Natural killer cell (primary cell): ENCODE measurements around the gene EMILIN3. TPM values are rescaled to one million over a fixed set of nuclear protein-coding genes. Genes with fewer than 3 reads are reported as not detected.
A peak's percentile ranks its signal among the peaks of the same experiment; 100 is the strongest.

Experiments used
- ATAC-seq, 3 donors: fragments of 150-1000 bp in 2 of 3; fragments of 200-7000 bp in 1 of 3; cut with Tn5 transposase; 1 replicate in 1 of 3; 2 replicates in 2 of 3; pipeline ENCODE4 v1.10.0; 2021; ENCODE audit warnings: mild to moderate bottlenecking in 2 of 3, moderate library complexity in 2 of 3
- DNase-seq, 2 donors: peaks; one replicate each; pipeline versions ENCODE4 v3.0.0 to v3.0.0-alpha.2; 2013 to 2021; ENCODE audit warnings: mixed read lengths in 1 of 2
- H3K27ac ChIP-seq: one replicate; pipeline ENCODE4 v1.5.1; 2013; ENCODE audit warnings: mild to moderate bottlenecking, low read length
- H3K27me3 ChIP-seq: one replicate; pipeline ENCODE4 v1.6.1; 2013; ENCODE audit warnings: low read length; ENCODE audit not compliant: control insufficient read depth, insufficient read depth
- H3K36me3 ChIP-seq: one replicate; pipeline ENCODE4 v1.6.1; 2013; ENCODE audit warnings: low read length; ENCODE audit not compliant: control insufficient read depth, insufficient read depth
- H3K4me1 ChIP-seq: one replicate; pipeline ENCODE4 v1.6.1; 2013; ENCODE audit warnings: low read length; ENCODE audit not compliant: control insufficient read depth, insufficient read depth
- H3K4me3 ChIP-seq: one replicate; pipeline ENCODE4 v1.5.1; 2013; ENCODE audit warnings: low read length
- H3K9me3 ChIP-seq: one replicate; pipeline ENCODE4 v1.6.1; 2013; ENCODE audit warnings: low read length; ENCODE audit not compliant: control insufficient read depth, insufficient read depth
- H3K27ac Mint-ChIP-seq, 2 donors: one replicate each; pipeline ENCODE4 v1.8.0; 2022; ENCODE audit warnings: mild to moderate bottlenecking in 2 of 2, mixed read lengths in 2 of 2, moderate library complexity in 1 of 2
- H3K27me3 Mint-ChIP-seq, 2 donors: one replicate each; pipeline ENCODE4 v1.8.0; 2022; ENCODE audit warnings: low read depth in 2 of 2, mixed read lengths in 2 of 2
- H3K36me3 Mint-ChIP-seq: one replicate; pipeline ENCODE4 v1.8.0; 2022; ENCODE audit warnings: mixed read lengths
- H3K4me1 Mint-ChIP-seq, 2 donors: one replicate each; pipeline ENCODE4 v1.8.0; 2022; ENCODE audit warnings: mixed read lengths in 2 of 2
- H3K4me3 Mint-ChIP-seq: one replicate; pipeline ENCODE4 v1.8.0; 2022; ENCODE audit warnings: mild to moderate bottlenecking, moderate library complexity, mixed read lengths
- H3K9me3 Mint-ChIP-seq, 2 donors: one replicate each; pipeline ENCODE4 v1.8.0; 2022; ENCODE audit warnings: mixed read lengths in 2 of 2
- CTCF ChIP-seq: fragments of 200-600 bp; IDR thresholded peaks from one replicate; pipeline ENCODE4 v1.8.0; 2022; ENCODE audit warnings: antibody characterized with exemption
- WGBS: methylation state at CpG from one replicate; pipeline ENCODE4 v1.1.7; 2013; ENCODE audit warnings: missing lambda C conversion rate; ENCODE audit not compliant: insufficient coverage; 5-methylcytosine and 5-hydroxymethylcytosine counted together
- intact Hi-C: fragments of 100-400 bp; cut with micrococcal nuclease; formaldehyde crosslinking; loops from one replicate; pipeline ENCODE4 v1.14.2; 2022
- total RNA-seq, 4 donors: library from RNA; stranded (reverse); fragments of 120-200 nt in 1 of 4; gene quantifications; one replicate each; pipeline versions ENCODE4 v1.2.3 to v1.2.4, GENCODE V29; 2013 to 2022

EMILIN3 gene
- total RNA-seq, result not detected
- total RNA-seq (2013), result not detected

GRCh38 chr20:41366546-41367392 lies at the start of gene EMILIN3:
Gene EMILIN3, minus strand, starts transcription at chr20:41366818. Its CDS starts 184 bp downstream, at chr20:41366634.
- no peak within 1 kb of the TSS for H3K27ac Mint-ChIP-seq
- ATAC-seq, result no peak
- peaks cover 5% of the 10 kb centered on the region for H3K27me3 ChIP-seq
- no peak within 1 kb of the TSS for H3K4me3 ChIP-seq
- H3K27me3 Mint-ChIP-seq, result peaks cover 34 to 44% of the 10 kb centered on the region in 2 donors
- peaks cover 0 to 5% of the 10 kb centered on the region in 2 donors for H3K4me1 Mint-ChIP-seq
- H3K4me3 Mint-ChIP-seq, result peak within 1 kb of the TSS; percentile 17
- no peaks in the 10 kb centered on the region for H3K36me3 Mint-ChIP-seq
- no peaks in the 10 kb centered on the region for H3K36me3 ChIP-seq
- no peaks in the 10 kb centered on the region for H3K4me1 ChIP-seq
- TF ChIP-seq CTCF, result no peak
- no peak for DNase-seq
- no peaks in the 10 kb centered on the region for H3K9me3 Mint-ChIP-seq
- WGBS, result 6% methylated on average over 93 of the region's 93 CpGs
- intact Hi-C loops, result no loop called here
- no peak within 1 kb of the TSS for H3K27ac ChIP-seq
- peaks cover 6% of the 10 kb centered on the region for H3K9me3 ChIP-seq

- no peak for ATAC-seq
- intact Hi-C loops, result no loop called here
- H3K27ac Mint-ChIP-seq, result peak overlapping the region in 1 of 2 donors; percentile 21
- H3K9me3 Mint-ChIP-seq, result no peaks in the 10 kb centered on the region
- H3K36me3 ChIP-seq, result peaks cover 75% of the 10 kb centered on the region
- H3K27me3 ChIP-seq, result no peaks in the 10 kb centered on the region
- H3K4me3 Mint-ChIP-seq, result no peak overlapping the region
- H3K27ac ChIP-seq, result no peak overlapping the region
- H3K27me3 Mint-ChIP-seq, result no peaks in the 10 kb centered on the region
- no peak for DNase-seq
- TF ChIP-seq CTCF, result no peak
- no peaks in the 10 kb centered on the region for H3K9me3 ChIP-seq
- H3K4me1 Mint-ChIP-seq, result peaks cover 0 to 10% of the 10 kb centered on the region in 2 donors
- WGBS, result 95% methylated on average over 8 of the region's 8 CpGs
- no peak overlapping the region for H3K4me3 ChIP-seq
- H3K4me1 ChIP-seq, result no peaks in the 10 kb centered on the region
- peaks cover 67% of the 10 kb centered on the region for H3K36me3 Mint-ChIP-seq
Measured at GRCh38 chr20:41415191-41415590, 48.6 kb upstream of the EMILIN3 start.

GRCh38 chr20:41413169-41413568 lies 46.6 kb upstream of the EMILIN3 start:
- H3K27ac Mint-ChIP-seq, result no peak overlapping the region
- no peaks in the 10 kb centered on the region for H3K27me3 ChIP-seq

More at GRCh38 chr20:41413169-41413568, 46.6 kb upstream of the EMILIN3 start:
- no peak for DNase-seq
- no peaks in the 10 kb centered on the region for H3K9me3 Mint-ChIP-seq
- H3K4me1 ChIP-seq, result peaks cover 11% of the 10 kb centered on the region
- H3K27ac ChIP-seq, result no peak overlapping the region
- H3K4me3 ChIP-seq, result no peak overlapping the region
- 93% methylated on average over 5 of the region's 5 CpGs for WGBS
- H3K4me3 Mint-ChIP-seq, result no peak overlapping the region
- H3K36me3 Mint-ChIP-seq, result peaks cover 59% of the 10 kb centered on the region
- no peak for TF ChIP-seq CTCF
- peaks cover 14 to 24% of the 10 kb centered on the region in 2 donors for H3K4me1 Mint-ChIP-seq
- H3K36me3 ChIP-seq, result peaks cover 63% of the 10 kb centered on the region
- ATAC-seq, result no peak
- no peaks in the 10 kb centered on the region for H3K9me3 ChIP-seq
- intact Hi-C loops, result no loop called here
- no peaks in the 10 kb centered on the region for H3K27me3 Mint-ChIP-seq
